ENCODE results near the gene LUZP2. TPM values are rescaled to one million over a fixed set of nuclear protein-coding genes. Genes with fewer than 3 reads are reported as not detected.

Gene LUZP2
- total RNA-seq, 1 experiment from 2014 or later: not detected

GRCh38 chr11:24679821-24680351, 183.0 kb downstream of the LUZP2 start:
- no peak for DNase-seq (ENCODE audit: low read depth)
- in situ Hi-C loops (cut with HindIII; ENCODE audit: low pct_unique_long_range_greater_than_20kb, low sequenced_read_pairs): no loop called here

- in situ Hi-C loops (cut with HindIII; ENCODE audit: low pct_unique_long_range_greater_than_20kb, low sequenced_read_pairs): no loop called here
- DNase-seq (ENCODE audit: low read depth): no peak
These were observed 186.7 kb downstream of the LUZP2 start for GRCh38 chr11:24683583-24683982.

DNA sequence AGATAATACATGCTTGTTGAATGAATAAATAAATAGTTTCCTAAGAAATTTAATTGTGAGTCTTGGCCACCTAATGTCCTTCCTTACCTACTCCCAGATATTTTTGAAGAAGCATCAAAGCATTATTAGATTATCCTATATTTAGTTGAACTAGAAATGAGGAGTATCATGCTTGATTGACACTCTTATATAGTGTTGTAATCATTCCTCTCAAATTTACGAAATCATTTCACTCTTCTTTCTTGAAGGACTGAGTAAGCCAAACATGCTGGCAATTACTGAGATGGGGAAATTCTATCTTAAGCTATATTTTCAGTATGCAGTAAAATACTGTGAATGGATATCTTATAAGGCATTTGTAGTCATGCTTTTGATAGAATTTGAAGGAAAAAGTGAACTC, 189.0 kb downstream of the LUZP2 start:
- DNase-seq (ENCODE audit: low read depth): no peak
- in situ Hi-C loops (cut with HindIII; ENCODE audit: low pct_unique_long_range_greater_than_20kb, low sequenced_read_pairs): no loop called here

- DNase-seq (ENCODE audit: low read depth): no peak
These were observed 190.8 kb downstream of the LUZP2 start for GRCh38 chr11:24687531-24688147.

GRCh38 chr11:24688981-24689380, 192.1 kb downstream of the LUZP2 start:
- in situ Hi-C loops (cut with HindIII; ENCODE audit: low pct_unique_long_range_greater_than_20kb, low sequenced_read_pairs): no loop called here
- no peak for DNase-seq (ENCODE audit: low read depth)

More at GRCh38 chr11:24687531-24688147, 190.8 kb downstream of the LUZP2 start:
- in situ Hi-C loops (cut with HindIII; ENCODE audit: low pct_unique_long_range_greater_than_20kb, low sequenced_read_pairs): no loop called here

DNA sequence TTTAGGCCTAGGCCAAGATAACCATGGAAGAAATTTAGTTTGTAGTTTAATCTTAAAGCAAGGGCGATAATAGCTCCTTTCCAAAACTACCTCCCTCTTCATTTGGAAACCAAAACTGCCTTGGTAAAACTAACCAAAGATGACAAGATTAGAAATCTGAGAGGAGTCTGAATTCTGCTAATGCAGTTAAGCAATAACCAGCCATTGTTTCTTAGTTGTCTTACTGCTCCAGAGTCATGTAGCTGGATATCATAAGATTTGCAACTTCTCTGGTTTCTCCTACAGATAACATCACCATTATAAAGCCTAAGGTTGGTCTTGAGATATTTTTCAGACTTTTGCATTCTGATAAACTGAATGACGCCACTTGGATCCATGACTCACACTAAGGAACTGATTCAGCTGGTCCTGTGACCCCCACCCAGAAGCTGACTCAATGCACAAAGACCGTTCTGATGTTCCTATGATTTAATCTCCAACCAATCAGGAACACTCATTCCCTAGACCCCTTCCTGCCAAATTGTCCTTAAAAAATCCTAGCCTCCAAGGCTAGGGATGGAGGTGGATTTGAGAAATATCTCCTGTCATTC, 200.8 kb downstream of the LUZP2 start:
- in situ Hi-C loops (cut with HindIII; ENCODE audit: low pct_unique_long_range_greater_than_20kb, low sequenced_read_pairs): no loop called here

GRCh38 chr11:24704716-24705115, 207.9 kb downstream of the LUZP2 start:
- in situ Hi-C loops (cut with HindIII; ENCODE audit: low pct_unique_long_range_greater_than_20kb, low sequenced_read_pairs): no loop called here
- DNase-seq (ENCODE audit: low read depth): no peak

More for the DNA sequence above, 200.8 kb downstream of the LUZP2 start:
- peak; percentile 5 for DNase-seq (ENCODE audit: low read depth)

DNA sequence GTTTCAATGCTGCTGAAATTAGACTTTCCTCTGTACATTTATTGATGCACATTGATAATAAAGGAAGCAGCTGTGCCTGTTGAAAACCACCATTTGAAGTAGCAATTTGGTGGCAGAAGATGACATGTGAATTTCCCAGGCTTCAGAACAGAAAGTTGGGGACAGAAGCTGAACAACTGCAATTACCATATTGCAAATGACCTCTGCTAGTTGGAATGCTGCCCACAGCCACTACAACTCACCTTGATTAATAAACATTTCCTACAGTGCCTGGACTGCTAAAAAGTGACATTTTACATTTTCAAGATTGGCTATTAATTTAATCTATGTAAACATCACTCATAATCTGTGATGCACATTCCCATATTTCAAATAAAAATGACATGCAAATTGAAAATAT, 208.6 kb downstream of the LUZP2 start:
- DNase-seq (ENCODE audit: low read depth): no peak
- in situ Hi-C loops (cut with HindIII; ENCODE audit: low pct_unique_long_range_greater_than_20kb, low sequenced_read_pairs): no loop called here

DNA sequence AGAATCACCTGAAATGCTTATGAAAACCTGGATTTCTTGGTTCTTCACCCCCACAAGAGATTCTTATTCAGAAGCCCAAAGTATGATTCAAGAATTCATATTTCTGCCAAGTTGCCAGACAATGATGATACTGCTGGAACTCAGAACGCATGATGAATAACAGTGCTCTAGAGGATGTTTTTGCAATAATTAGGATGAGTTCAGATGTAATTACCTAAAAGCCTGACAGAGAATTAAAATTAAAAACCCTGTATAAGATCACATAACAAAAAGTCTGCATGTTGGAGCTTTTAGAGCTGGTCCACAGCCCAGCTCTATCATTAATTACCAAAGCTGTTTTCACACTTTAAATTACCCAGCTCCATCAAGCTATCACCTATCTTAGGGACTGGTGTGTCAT, 211.8 kb downstream of the LUZP2 start:
- no peak for DNase-seq (ENCODE audit: low read depth)
- in situ Hi-C loops (cut with HindIII; ENCODE audit: low pct_unique_long_range_greater_than_20kb, low sequenced_read_pairs): no loop called here

GRCh38 chr11:24709928-24710565, 213.2 kb downstream of the LUZP2 start:
- DNase-seq (ENCODE audit: low read depth): no peak
- in situ Hi-C loops (cut with HindIII; ENCODE audit: low pct_unique_long_range_greater_than_20kb, low sequenced_read_pairs): no loop called here

DNA sequence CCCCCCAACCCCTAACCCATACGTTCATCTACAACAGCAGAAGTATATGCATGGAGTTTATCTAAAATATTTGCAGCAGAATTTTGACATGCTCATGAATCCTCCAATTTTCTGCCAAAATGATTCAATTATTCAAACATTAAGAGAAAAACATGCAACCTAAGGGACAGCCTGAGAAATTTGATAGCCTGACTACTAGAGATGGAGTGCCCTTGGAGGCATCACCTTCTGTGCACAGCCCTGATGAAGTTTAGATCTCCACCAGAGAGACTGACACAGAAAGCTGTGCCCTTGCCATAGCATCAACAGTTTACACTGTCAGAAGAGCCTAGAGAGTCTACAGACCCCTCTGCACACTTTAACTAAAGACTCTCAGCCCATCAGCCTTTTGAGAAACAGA, 217.7 kb downstream of the LUZP2 start:
- in situ Hi-C loops (cut with HindIII; ENCODE audit: low pct_unique_long_range_greater_than_20kb, low sequenced_read_pairs): no loop called here
- DNase-seq (ENCODE audit: low read depth): no peak

DNA sequence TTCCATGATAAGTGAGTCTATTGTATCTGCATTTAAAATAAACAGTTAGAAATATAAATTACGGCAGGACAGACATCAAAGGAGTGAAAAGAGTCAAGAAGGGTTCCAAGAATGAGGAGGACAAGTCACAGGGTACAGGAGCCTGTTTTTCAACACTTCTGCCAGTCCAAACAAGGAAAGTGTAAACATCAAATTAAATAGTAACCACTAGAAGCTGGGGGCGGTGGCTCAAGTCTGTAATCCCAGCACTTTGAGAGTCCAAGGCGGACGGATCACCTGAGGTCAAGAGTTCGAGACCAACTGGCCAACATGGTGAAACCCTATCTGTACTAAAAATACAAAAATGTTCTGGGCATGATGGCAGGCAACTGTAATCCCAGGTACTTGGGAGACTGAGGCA, 219.6 kb downstream of the LUZP2 start:
- no peak for DNase-seq (ENCODE audit: low read depth)
- in situ Hi-C loops (cut with HindIII; ENCODE audit: low pct_unique_long_range_greater_than_20kb, low sequenced_read_pairs): no loop called here

- in situ Hi-C loops (cut with HindIII; ENCODE audit: low pct_unique_long_range_greater_than_20kb, low sequenced_read_pairs): no loop called here
These were observed 226.4 kb downstream of the LUZP2 start for GRCh38 chr11:24723231-24723630.

DNA sequence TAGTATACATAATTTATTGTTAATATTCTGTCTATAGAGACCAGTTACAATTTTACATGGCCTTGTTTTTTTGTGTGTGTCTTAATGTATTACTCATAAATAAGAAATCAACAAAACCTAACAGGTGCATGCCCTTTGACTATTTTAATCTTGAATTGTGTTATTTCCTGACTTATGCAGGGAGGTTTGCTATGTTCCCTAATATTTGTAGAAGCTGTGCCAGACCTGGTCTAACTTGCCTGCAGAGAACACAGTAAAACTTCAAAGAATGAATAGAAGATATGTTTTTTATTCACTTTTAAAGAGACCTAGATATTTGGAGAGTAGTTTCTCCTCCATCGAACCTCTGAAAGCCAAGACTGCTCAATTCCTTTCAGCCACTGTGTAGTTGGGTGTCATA, 234.7 kb downstream of the LUZP2 start:
- DNase-seq (ENCODE audit: low read depth): no peak
- in situ Hi-C loops (cut with HindIII; ENCODE audit: low pct_unique_long_range_greater_than_20kb, low sequenced_read_pairs): no loop called here

More at GRCh38 chr11:24723231-24723630, 226.4 kb downstream of the LUZP2 start:
- DNase-seq (ENCODE audit: low read depth): no peak

DNA sequence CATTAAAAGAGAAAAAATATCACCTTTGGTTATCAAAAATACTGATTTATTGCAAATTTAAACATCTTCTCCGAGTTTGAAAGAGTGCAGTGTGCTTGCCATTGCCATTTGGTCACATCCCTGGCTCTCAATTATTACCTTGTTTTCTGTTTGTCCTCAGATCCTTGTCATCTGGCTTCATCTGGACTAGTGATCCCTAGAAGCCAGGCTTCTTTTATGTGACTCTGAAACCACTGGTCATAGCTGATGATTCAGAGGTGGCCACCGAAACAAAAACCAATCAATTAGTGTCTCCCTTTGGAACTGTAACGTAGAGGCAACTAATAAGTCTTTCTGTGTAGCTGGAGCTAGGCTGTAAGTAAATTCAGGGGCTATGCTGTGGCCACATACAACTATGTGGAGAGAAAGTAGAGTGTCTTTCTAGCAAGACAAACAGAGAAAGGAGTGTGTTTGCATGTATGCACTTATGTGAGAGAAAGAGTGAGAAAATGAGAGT, 237.9 kb downstream of the LUZP2 start:
- DNase-seq (ENCODE audit: low read depth): no peak
- in situ Hi-C loops (cut with HindIII; ENCODE audit: low pct_unique_long_range_greater_than_20kb, low sequenced_read_pairs): no loop called here

- in situ Hi-C loops (cut with HindIII; ENCODE audit: low pct_unique_long_range_greater_than_20kb, low sequenced_read_pairs): no loop called here
- DNase-seq (ENCODE audit: low read depth): no peak
These were observed 242.1 kb downstream of the LUZP2 start for GRCh38 chr11:24738972-24739371.

- in situ Hi-C loops (cut with HindIII; ENCODE audit: low pct_unique_long_range_greater_than_20kb, low sequenced_read_pairs): no loop called here
These were observed 242.8 kb downstream of the LUZP2 start for GRCh38 chr11:24739637-24740036.

GRCh38 chr11:24747275-24748251, 250.7 kb downstream of the LUZP2 start:
- in situ Hi-C loops (cut with HindIII; ENCODE audit: low pct_unique_long_range_greater_than_20kb, low sequenced_read_pairs): no loop called here

More at GRCh38 chr11:24739637-24740036, 242.8 kb downstream of the LUZP2 start:
- no peak for DNase-seq (ENCODE audit: low read depth)

More at GRCh38 chr11:24747275-24748251, 250.7 kb downstream of the LUZP2 start:
- no peak for DNase-seq (ENCODE audit: low read depth)

Data from Caki2 (cell line).